KOPT-K1 (cell line): Measurements from ENCODE around the gene AGTPBP1.
A peak's percentile ranks its signal among the peaks of the same experiment; 100 is the strongest.
"Not testable (repeated sequence)": the region's sequence is repeated elsewhere in the genome, so short reads cannot be mapped to it uniquely, and the experiment has no call there.

ENCODE experiments used
- H3K27ac ChIP-seq: fragments of 200-600 bp; sonication (generic); 2 replicates; pipeline ENCODE4 v1.5.1; 2016; ENCODE audit warnings: antibody characterized with exemption, mild to moderate bottlenecking, low read depth, low read length; ENCODE audit not compliant: poor library complexity, severe bottlenecking
- H3K36me3 ChIP-seq: fragments of 200-600 bp; sonication (generic); 2 replicates; pipeline ENCODE4 v1.5.1; 2017; ENCODE audit warnings: antibody characterized with exemption, mild to moderate bottlenecking, low read length, moderate library complexity; ENCODE audit not compliant: insufficient read depth
- H3K9me3 ChIP-seq: fragments of 200-600 bp; sonication (generic); 2 replicates; pipeline ENCODE4 v1.5.1; 2017; ENCODE audit warnings: antibody characterized with exemption, low read length, mild to moderate bottlenecking; ENCODE audit not compliant: insufficient read depth, poor library complexity, severe bottlenecking

Gene AGTPBP1

GRCh38 chr9:85617141-85617670 is 124.5 kb downstream of the AGTPBP1 start:
- Histone ChIP-seq H3K9me3 (no peaks in the 10 kb centered on the region), H3K36me3 (no peaks in the 10 kb centered on the region; the same call in 1 of the 2 replicates), H3K27ac (no peak overlapping the region)

- no peak overlapping the region for H3K27ac ChIP-seq
- no peaks in the 10 kb centered on the region; the same call in 1 of the 2 replicates for H3K36me3 ChIP-seq
- no peaks in the 10 kb centered on the region for H3K9me3 ChIP-seq
Measured at GRCh38 chr9:85615792-85616191, 126.0 kb downstream of the AGTPBP1 start.

GRCh38 chr9:85610074-85610860 is 131.5 kb downstream of the AGTPBP1 start:
- H3K36me3 ChIP-seq: no peaks in the 10 kb centered on the region
- no peaks in the 10 kb centered on the region for H3K9me3 ChIP-seq
- peak overlapping the region; percentile 30 for H3K27ac ChIP-seq

GRCh38 chr9:85605905-85606304 is 135.8 kb downstream of the AGTPBP1 start:
- peaks cover 12% of the 10 kb centered on the region for H3K9me3 ChIP-seq
- peaks cover 9% of the 10 kb centered on the region; the same call in 1 of the 2 replicates for H3K36me3 ChIP-seq
- H3K27ac ChIP-seq: no peak overlapping the region

GRCh38 chr9:85603936-85604335 is 137.8 kb downstream of the AGTPBP1 start:
- Histone ChIP-seq H3K36me3 (peaks cover 9% of the 10 kb centered on the region; the same call in 1 of the 2 replicates), H3K9me3 (peaks cover 12% of the 10 kb centered on the region), H3K27ac (no peak overlapping the region)

- peaks cover 9% of the 10 kb centered on the region; the same call in 1 of the 2 replicates for H3K36me3 ChIP-seq
- H3K9me3 ChIP-seq: peaks cover 12% of the 10 kb centered on the region
- no peak overlapping the region for H3K27ac ChIP-seq
Measured at GRCh38 chr9:85602742-85603141, 139.0 kb downstream of the AGTPBP1 start.

- Histone ChIP-seq H3K9me3 (peaks cover 12% of the 10 kb centered on the region), H3K27ac (peak overlapping the region; percentile 58), H3K36me3 (peaks cover 9% of the 10 kb centered on the region; the same call in 1 of the 2 replicates)
Measured at GRCh38 chr9:85600675-85601263, 141.0 kb downstream of the AGTPBP1 start.

- H3K27ac ChIP-seq: no peak overlapping the region
- peaks cover 12% of the 10 kb centered on the region for H3K9me3 ChIP-seq
- peaks cover 9% of the 10 kb centered on the region; the same call in 1 of the 2 replicates for H3K36me3 ChIP-seq
Measured at GRCh38 chr9:85599540-85600105, 142.1 kb downstream of the AGTPBP1 start.

- H3K9me3 ChIP-seq: no peaks in the 10 kb centered on the region
- no peaks in the 10 kb centered on the region for H3K36me3 ChIP-seq
- no peak overlapping the region for H3K27ac ChIP-seq
Measured at GRCh38 chr9:85594316-85594715, 147.4 kb downstream of the AGTPBP1 start.

GRCh38 chr9:85586684-85587083 is 155.1 kb downstream of the AGTPBP1 start:
- Histone ChIP-seq H3K27ac (no peak overlapping the region), H3K36me3 (no peaks in the 10 kb centered on the region; the same call in 1 of the 2 replicates), H3K9me3 (no peaks in the 10 kb centered on the region)

GRCh38 chr9:85577353-85577952 is 164.3 kb downstream of the AGTPBP1 start:
- H3K27ac ChIP-seq: no peak overlapping the region
- no peaks in the 10 kb centered on the region; the same call in 1 of the 2 replicates for H3K36me3 ChIP-seq

GRCh38 chr9:85575868-85576267 is 165.9 kb downstream of the AGTPBP1 start:
- Histone ChIP-seq H3K9me3 (no peaks in the 10 kb centered on the region), H3K27ac (no peak overlapping the region), H3K36me3 (no peaks in the 10 kb centered on the region; the same call in 1 of the 2 replicates)

More at GRCh38 chr9:85577353-85577952, 164.3 kb downstream of the AGTPBP1 start:
- no peaks in the 10 kb centered on the region for H3K9me3 ChIP-seq

- not testable (repeated sequence) for H3K36me3 ChIP-seq, H3K9me3 ChIP-seq
Measured at GRCh38 chr9:85573546-85573945, 168.2 kb downstream of the AGTPBP1 start.

GRCh38 chr9:85572917-85573316 is 168.8 kb downstream of the AGTPBP1 start:
- H3K9me3 ChIP-seq: not testable (repeated sequence)

More at GRCh38 chr9:85573546-85573945, 168.2 kb downstream of the AGTPBP1 start:
- H3K27ac ChIP-seq: not testable (repeated sequence)

GRCh38 chr9:85569988-85570387 is 171.8 kb downstream of the AGTPBP1 start:
- Histone ChIP-seq H3K9me3 (no peaks in the 10 kb centered on the region), H3K27ac (no peak overlapping the region)

More at GRCh38 chr9:85572917-85573316, 168.8 kb downstream of the AGTPBP1 start:
- not testable (repeated sequence) for H3K27ac ChIP-seq, H3K36me3 ChIP-seq

More at GRCh38 chr9:85569988-85570387, 171.8 kb downstream of the AGTPBP1 start:
- H3K36me3 ChIP-seq: peaks cover 7% of the 10 kb centered on the region; the same call in 1 of the 2 replicates
